Kidney tubule cell (primary cell): ENCODE measurements around the gene BCAS3.

Experiments
- DNase-seq: peaks from one replicate; pipeline ENCODE4 v3.0.0-alpha.2; 2018; ENCODE audit warnings: low spot score

BCAS3 gene

DNA sequence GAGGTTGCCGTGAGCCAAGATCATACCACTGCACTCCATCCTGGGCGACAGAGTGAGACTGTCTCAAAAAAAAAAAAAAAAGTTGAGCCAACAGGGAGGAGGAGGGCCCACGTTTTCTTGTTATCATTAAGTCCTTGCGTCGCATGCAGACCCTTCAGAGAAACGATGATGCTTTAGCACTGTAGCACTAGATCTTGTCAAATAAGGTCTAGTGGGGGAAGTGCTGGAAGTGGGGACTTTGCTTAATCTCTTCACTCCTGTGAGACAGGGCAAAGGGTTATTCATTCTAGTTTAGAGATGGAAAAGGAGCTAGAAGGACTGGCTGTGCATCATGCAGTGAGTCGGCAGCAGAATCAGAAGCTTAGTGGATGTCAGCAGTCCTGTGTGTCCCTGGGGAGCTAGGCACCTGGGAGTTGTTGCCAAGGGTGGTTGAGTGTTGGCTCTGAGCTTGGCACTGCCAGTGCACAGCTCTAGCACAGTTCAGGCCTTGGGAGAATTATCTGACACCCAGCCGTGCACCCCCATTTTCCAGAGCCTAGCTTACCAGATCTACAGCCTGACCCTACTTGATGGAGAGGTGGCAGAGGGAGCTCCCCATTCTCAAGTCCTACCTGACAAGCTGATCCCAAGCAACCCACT lies 688.5 kb downstream of the BCAS3 start:
- DNase-seq: no peak

DNA sequence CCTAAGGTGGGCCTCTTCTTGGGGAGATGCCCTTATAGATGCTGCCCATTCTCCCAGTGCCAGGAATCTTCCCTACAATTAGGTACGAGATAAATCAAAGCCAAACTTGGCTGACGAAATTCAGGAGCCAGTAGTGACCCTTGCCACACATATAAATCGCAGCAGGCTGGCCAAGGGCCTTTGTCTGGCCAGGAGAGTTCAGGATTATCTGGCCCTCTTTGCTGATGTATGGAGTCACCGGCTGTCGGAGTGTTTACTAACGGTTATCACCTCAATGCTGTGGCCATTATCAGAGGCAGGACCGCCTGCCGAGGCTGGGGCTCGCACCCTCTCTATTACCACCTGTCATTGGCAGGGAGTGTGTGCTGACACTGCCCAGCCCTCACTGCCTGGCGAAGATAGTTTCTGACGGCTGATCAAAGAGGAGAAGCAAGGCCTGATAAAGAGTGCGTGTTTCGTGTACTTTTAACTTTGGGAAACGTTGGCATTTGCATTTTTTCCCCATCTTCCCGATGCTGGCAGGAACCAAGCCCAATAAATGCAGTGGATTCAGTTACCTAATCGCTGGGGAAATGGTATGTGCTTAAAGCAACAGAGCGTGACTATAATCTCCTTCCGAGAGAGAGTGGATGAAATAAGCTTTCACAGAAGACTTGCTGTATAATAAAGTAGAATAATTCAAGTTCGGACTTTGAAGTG lies 689.2 kb downstream of the BCAS3 start:
- DNase-seq: no peak

DNA sequence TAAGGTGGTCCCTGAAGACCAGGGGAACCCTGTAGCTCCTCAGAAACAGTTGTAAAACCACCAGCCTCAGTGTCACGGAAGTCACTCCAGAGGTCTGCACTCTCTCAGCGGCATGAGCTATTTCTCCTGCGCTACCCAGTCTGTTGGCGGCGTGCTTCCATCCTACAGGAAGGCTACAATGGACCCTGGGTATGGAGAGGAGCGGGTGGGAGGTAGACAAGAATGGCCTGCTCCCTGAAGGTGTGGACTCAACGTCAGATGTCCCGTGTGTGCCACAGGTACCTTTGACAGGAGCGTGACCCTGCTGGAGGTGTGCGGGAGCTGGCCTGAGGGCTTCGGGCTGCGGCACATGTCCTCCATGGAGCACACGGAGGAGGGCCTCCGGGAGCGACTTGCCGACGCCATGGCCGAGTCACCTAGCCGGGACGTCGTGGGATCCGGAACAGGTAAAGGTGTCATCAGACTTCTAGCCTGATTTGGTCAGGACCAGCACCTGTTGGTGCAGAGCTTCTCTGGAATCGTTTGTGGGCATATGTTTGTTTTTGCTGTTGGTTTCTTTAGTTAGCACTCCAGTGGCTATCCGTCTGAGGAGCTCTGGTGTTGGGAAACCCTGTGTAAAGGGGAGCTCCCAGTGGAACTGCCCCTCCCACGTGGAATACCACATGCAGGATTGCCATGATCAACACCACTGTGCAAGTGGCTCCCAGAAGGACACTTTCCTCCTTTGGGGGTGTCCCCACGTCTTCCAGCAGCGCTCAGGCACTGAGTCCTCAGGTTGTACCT lies 690.6 kb downstream of the BCAS3 start:
- DNase-seq: no peak

DNA sequence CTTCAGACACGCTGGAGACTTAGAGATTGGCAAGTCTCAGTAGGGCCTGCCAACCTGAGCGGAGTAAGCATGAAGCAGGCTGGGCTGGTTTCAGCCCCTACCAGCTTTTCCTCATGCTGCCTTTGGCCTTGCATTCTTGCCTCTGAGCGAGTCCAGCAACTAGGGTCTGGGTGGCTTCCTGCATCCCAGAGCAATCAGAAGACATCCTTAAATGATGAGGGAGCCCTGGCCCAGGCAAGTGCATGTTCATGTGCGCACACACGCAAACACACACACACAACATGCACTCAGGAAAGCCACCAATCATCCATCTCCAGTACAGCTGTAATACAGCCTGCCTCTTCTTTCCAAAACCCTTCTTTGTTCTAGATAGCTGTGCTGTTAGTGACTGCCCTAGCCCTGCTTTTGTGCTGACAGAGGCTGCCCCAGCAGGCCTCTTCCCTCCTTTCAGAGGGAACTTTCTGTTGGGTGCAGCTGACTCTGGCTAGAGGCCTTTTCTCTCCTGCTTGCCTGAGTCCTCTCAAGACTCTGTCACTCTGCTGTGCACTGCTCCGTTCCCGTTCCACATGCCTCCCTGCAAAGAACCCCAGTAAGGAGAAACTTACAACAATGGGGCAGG lies 691.3 kb downstream of the BCAS3 start:
- no peak for DNase-seq

DNA sequence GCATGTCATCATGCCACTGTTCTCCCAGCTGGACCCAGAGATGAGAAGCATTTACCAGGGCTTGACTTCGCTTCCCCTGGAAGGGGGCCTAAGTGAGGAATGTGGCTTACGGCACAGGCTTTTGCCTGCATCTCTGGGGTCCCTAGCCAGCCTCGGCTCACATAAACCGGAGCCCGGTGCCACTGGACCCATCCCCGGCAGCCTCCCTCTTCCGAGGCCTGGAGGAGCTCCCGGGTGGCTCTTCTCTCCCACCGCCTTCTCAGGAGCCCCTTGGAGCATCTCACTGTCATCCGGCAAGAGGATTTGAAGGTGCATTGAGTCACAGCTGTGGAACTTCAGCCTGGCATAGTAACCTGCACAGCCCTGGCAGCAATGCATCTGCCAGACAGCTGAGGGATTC lies 692.1 kb downstream of the BCAS3 start:
- no peak for DNase-seq

DNA sequence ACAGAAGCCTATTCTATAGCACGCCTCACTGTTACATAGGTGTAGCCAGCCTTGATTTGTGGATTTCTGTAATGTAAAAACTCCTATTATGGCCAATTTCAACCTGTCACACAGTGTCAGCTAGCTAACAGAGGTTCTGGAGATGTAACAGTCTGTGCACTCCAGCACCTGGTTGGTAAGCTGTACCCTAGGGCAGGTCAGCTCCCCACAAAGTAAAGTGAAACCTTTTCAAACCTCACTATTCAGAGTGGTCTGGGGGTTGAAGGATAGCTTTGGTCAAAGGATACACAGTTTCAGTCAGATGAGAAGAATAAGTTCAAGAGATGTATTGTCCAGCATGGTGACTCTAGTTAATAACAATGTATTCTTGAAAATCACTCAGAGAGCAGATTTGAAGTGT lies 693.5 kb downstream of the BCAS3 start:
- no peak for DNase-seq

DNA sequence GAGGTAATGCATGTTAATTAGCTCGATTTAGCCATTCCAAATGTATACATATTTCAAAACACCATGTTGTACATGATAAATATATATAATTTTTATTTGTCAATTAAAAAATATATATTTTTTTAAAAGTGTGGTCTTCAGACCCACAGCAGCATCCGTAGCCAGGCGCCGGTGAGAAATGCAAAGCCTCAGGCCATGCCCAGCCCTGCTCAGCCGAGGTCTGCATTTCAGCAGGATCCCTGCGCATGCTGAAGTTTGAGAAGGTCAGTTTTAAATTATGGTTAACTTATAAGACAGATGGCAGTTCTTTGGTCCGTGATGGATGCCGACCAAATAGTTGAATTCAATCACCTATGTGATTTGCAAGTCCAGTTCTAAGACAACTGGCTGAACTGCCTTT lies 694.0 kb downstream of the BCAS3 start:
- DNase-seq: no peak

DNA sequence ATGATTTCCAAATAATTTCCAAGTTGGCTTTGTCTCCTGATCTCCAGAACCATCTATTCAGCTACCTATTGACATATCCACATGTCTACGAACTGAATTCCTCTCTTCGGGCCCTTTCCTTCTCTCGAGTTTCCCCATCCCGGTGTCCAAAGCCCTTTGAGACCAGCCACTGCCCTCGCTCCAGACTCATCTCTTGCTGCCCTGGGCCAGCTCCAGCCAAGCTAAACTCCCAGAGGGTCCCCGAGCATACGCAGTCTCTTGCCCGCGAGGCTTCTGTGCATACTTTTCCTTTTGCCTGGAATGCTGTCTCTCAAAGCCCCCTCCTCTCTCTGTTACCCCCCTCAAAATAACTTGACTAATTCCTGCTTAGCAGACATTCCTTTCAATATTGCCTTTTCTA lies 694.8 kb downstream of the BCAS3 start:
- no peak for DNase-seq

DNA sequence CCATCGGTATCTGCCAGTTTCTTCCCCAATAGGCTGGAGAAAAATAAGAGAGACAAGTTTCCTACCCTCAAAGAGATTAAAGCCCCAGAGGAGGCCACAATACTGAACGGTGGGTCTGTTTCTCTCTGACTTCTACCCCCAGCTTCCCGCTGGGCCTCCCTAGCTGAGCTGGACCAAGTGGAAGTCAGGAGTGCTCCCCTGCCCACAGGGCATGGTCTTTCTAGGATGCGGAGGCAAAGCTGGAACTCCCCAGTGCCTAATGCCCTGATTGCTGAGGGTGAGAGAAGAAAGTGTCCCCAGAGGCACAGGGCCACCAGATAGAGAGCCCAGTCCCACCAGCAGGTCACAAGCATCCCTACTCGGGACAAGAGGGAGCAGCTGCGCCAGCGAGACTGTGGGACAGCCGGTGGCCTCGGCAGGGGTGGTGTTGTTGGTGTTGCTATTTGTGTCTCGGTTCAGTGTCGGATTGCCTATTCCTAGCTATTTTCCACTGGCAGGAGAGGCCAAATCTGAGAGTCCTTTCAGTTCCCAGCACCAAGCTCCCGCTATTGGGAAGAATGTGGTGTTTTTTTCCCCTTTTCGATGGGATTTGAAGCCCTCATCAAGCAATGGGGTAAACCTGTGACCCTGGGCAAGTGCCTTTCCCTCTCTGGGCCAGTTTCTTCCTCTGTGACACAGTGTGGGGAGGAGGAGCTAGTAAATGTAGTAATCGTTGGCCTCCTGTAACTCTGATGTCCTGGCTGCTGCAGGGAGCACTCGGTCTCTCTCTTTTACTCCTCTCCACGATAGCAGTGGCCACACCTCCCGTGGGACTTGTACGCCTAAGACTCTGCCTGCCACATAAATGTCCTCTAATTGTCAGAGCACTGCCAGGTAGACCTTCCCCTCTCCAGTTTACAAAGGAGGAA lies 699.5 kb downstream of the BCAS3 start:
- DNase-seq: no peak

DNA sequence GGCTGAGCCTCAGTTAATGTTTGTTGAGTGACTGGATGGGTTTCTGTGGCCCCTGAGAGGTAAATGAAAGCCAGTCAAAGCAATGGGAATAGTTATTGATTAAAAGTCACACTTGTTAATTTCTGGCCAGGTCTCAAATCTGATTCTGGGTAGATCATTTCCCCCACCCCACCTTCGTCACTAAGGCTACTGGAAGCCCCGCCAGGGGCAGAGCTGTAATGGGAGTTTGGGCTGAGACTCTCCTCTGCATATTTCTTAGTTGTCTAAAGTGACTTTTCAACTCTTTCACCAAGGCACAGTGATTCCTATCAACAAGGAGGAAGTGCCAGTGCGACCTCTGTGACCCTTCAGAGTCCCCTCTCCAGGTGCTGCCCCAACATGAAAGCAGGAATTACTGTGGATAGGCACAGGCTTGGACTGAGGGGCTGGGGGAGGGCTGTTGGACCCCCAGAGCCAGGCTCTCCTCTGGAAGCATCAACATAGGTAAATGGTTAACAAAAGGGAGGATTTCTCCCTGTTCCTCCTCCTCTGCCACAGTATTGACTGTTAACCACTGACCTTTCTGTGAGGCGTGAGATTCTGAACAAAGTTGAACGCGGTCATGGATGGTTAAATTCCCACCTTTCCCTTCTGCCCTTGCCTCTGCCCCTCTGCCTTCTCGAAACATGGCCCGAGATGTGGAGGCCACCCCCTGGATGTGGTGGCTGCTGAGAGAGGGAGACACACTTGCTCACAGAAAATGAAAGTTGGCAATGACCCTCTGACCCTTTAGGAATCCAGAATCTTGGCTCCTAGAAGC lies 701.2 kb downstream of the BCAS3 start:
- no peak for DNase-seq

DNA sequence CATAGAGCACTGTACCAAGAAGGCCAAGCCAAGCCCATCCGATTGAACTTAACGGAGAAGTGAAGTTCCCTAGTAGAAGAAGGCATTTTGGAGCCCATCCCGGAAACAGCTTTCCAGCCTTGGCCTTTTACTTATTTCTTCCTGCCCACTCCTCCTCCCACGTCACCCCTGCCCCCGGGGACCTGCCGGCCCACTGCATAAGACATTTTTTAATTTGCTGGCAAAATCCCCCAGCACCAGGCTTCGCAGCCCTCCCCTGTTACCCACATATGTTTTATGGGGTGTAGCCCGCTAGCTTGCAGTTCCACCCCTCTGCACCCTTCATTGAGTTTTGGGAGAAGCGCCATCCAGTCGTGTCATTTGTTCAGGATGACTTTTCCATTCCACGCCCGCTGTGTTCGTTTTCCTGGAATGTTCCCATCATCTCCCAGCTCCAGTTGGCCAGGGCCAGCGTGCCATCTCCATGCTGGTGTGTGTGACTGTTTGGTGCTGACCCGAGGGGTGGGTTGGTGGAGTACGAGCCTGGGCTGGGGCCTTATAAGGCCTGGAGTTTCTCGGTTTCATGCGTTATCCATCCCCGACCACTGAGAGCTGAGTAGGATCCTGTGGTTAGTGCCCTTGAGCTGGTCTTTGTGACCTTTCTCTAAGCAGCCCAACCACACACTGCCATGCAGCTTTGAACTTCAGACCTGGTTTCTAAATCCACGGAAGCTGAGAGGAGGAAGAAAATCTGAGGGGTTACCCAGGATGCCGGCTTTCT lies 702.0 kb downstream of the BCAS3 start:
- no peak for DNase-seq

DNA sequence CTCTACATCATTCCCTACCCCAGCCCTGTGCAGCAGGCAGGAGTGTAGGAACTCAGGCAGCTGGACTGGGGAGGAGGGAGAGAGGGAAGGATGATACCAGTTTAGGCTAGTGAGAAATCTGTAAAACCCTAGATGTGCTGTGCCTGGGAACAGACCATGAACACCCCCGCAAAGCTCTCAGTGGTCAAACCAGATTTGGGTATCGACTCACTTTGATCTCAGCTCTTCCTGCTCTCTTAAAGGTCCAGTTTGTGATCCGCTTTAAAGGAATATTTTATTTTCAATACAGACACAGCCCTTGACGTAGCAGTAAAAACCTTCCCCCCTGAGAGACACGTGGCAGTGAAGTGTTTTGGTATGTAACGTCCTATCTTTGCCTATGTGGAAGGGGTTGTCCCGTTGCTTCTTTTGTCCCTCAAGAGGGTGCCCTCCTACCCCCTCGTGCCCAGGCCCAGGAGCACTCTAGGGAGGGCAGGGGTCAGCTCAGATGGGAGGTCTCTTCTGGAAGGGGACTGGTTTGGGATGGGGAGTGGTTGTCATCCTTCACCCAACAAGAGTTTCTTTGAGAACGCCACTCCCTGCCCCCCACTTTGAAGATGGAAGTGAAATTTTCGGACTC lies 702.7 kb downstream of the BCAS3 start:
- no peak for DNase-seq

DNA sequence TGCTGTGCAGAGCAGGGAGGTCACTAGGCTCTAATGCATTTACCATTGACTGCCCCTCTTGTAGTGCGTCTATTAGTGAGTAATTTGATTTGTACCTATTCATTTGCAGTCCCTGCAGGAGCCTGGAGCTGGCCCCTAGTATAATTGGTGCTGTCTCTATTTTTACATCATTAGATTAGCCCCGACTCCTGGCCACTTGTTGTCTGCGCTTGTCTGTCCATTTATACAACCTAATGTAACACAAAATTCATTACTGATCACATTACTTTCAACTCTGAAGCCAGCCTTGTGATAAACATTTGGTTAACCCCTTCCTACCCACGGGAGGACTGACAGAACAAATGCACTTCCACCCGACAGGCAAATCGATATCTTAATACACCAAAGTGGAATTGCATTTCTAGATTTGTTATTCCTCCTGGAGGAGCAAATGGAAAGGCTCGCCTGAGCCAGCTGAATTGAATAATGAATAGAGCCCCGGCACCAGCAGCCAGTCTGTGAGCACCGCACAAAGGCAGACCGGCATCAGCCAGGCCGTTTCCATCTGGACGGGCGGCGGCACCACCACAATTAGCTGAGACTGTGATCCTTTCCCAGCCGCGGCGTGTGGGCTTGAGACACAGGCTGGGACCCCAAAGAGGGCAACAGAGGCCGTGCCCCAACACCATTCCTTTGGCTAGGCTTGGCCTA lies 703.3 kb downstream of the BCAS3 start:
- DNase-seq: no peak

DNA sequence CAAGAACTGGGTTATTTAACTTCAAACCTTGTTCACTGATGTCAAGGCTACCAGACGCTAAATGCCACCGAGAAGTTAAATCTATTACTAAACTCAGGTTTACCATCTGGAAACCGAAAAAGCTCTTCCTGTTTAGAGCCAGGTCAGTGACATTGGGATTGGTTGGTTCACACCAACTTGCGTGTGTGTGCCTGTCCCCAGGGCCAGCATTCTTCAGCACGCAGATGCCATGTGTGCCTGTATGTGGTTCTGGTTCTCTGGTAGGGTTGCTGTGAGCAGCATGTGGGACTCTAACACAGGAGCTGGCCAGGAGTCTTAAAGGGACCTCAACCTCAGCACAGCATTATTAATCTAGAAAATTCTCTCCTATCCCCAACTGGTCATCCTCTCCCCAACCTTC lies 703.9 kb downstream of the BCAS3 start:
- no peak for DNase-seq

DNA sequence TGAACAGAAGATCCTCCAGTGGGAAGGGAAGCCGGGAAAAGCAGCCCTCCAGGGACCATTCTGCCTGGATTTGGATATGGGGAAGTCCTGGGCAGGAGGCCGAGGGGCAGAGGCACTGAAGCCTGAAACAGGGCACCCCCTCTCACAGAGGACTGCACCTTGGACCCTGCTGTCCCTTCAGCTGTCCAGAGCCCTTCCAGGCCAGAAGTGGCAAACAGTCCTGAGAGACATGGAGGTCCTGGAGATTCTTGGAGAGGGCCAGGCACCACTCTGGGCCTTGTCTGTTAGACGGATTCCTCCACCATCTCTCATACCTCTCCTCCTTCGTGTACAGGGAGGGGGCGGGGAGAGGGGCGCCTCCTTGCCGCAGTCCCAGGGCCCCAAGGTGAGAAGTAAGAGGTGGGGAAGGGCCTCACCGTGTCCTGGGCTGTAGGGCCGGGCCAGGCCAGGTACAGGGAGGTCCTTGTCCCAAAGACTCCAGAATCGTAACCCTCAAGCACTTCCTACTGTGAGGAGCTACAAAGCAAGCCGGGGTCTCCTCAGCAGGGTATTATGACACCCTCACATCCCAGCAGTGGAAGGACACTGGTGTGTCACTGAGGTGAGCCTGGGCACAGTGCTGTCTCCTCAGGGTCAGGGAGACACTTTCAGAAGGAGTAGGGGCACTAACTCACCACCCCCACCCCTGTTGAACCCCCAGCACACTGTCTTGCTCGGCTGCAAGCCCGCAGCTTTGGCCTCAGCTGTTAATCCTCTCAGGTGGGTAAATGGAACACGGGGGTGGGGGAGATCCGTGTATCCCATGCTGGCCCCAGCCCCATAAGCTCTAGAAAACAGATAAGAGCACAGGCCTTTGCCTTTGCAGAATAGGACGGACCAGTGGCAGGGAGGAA lies 705.4 kb downstream of the BCAS3 start:
- DNase-seq: no peak

DNA sequence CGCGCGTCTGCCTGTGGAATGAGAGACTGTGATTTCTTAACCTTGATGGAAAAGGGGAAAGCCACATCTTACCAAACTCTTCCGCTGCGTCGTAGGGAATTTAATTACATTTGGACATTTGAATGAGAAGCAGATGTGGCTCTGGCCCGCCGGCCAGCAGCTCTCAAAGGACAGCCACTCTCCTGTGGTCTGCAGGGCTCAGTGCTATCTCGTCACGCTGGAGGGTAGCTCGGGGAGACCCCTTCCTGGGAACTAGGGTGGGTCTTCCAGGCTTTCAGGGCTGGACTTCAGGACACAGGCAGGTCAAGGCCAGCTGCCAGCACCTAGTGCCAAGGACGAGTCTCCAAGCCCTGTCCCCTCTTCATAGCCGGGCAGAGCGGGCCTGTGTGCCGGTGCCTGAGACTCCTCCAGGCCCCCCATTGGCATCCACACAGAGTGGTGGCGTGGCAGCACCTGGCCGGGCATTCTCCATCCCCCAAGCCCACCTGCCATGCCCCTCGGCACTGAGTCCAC lies 706.1 kb downstream of the BCAS3 start:
- DNase-seq: no peak

DNA sequence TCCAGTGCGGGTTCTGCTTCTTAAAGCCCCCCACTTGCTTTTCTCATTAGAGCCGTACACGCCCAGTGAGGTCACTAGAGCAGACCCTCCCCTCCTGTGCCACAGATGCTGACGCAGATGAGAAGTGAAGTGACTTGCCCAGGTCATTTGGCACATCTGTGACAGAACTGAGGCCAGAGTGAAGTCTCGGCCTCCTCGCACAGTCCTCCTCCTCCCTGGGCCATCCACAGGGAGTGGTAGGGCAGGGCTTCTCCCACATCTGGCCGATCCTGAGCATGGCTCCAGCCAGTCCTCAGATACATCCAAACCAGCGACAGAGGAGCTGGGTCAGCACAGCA lies 706.7 kb downstream of the BCAS3 start:
- DNase-seq: no peak
